WTC11 (cell line): ENCODE measurements around the gene AKAP10. TPM values are rescaled to one million over a fixed set of nuclear protein-coding genes. Genes with fewer than 3 reads are reported as not detected.

Source experiments
- ATAC-seq: fragments of 200-7000 bp; cut with Tn5 transposase; 2 replicates; pipeline ENCODE4 v1.10.0; 2021; ENCODE audit warnings: mild to moderate bottlenecking, moderate library complexity
- CTCF ChIA-PET: fragments of 300-600 bp; sonication (Branson Sonifier 250); formaldehyde crosslinking; loops from one replicate; lab custom pipeline; 2021; ENCODE audit warnings: antibody characterized with exemption; lab: Charles Lee
- POLR2A ChIA-PET: fragments of 350-600 bp; sonication (Branson Sonifier 250); formaldehyde crosslinking; loops from one replicate; lab custom pipeline; 2021; ENCODE audit warnings: antibody characterized with exemption; lab: Charles Lee
- DNase-seq: peaks from one replicate; pipeline ENCODE4 v3.0.0; 2021; ENCODE audit warnings: low spot score
- H3K27ac Mint-ChIP-seq: 2 replicates; pipeline ENCODE4 v1.8.0; 2021; ENCODE audit warnings: mixed read lengths
- H3K27me3 Mint-ChIP-seq: 2 replicates; pipeline ENCODE4 v1.8.0; 2021; ENCODE audit warnings: low read depth, mild to moderate bottlenecking, moderate library complexity, mixed read lengths
- H3K36me3 Mint-ChIP-seq: 2 replicates; pipeline ENCODE4 v1.8.0; 2021; ENCODE audit warnings: mixed read lengths
- H3K4me1 Mint-ChIP-seq: 2 replicates; pipeline ENCODE4 v1.8.0; 2022; ENCODE audit warnings: mixed read lengths
- H3K4me3 Mint-ChIP-seq: 2 replicates; pipeline ENCODE4 v1.8.0; 2021; ENCODE audit warnings: mild to moderate bottlenecking, moderate library complexity, mixed read lengths
- H3K9me3 Mint-ChIP-seq: 2 replicates; pipeline ENCODE4 v1.8.0; 2021; ENCODE audit warnings: mixed read lengths
- ATF6 ChIP-seq: sonication (generic); formaldehyde crosslinking; IDR thresholded peaks from 2 replicates; pipeline ENCODE4 v1.8.1; 2023; ENCODE audit warnings: mild to moderate bottlenecking, missing genetic modification reagents
- E2F5 ChIP-seq: sonication (generic); formaldehyde crosslinking; IDR thresholded peaks from 2 replicates; pipeline ENCODE4 v1.8.1; 2022; ENCODE audit warnings: mild to moderate bottlenecking, moderate library complexity, missing genetic modification reagents
- NR2C2 ChIP-seq: sonication (generic); formaldehyde crosslinking; IDR thresholded peaks from 2 replicates; pipeline ENCODE4 v1.8.0; 2022; ENCODE audit warnings: mild to moderate bottlenecking, missing genetic modification reagents
- ZNF138 ChIP-seq: sonication (generic); formaldehyde crosslinking; conservative IDR thresholded peaks from 2 replicates; pipeline ENCODE4 v1.8.1; 2022; ENCODE audit warnings: mild to moderate bottlenecking, moderate library complexity, missing genetic modification reagents
- ZNF396 ChIP-seq: fragments of 250-450 bp; sonication (Bioruptor Pico); IDR thresholded peaks from 2 replicates; pipeline ENCODE4 v1.8.0; 2021; ENCODE audit warnings: mild to moderate bottlenecking, moderate library complexity, borderline replicate concordance
- ZNF423 ChIP-seq: fragments of 250-450 bp; sonication (Bioruptor Pico); IDR thresholded peaks from 2 replicates; pipeline ENCODE4 v2.1.2; 2022; ENCODE audit warnings: mild to moderate bottlenecking, moderate library complexity
- ZNF512 ChIP-seq: sonication (generic); formaldehyde crosslinking; IDR thresholded peaks from 2 replicates; pipeline ENCODE4 v1.8.1; 2022; ENCODE audit warnings: missing genetic modification reagents, borderline replicate concordance
- total RNA-seq: library from RNA; stranded (reverse); gene quantifications from 3 replicates; pipeline ENCODE4 v1.2.3, GENCODE V29; 2021
- TF ChIP-seq, protein P1 (sequence below): fragments of 200-600 bp; IDR thresholded peaks from 2 replicates; pipeline ENCODE4 v1.8.0; 2022; ENCODE audit warnings: antibody characterized with exemption
- TF ChIP-seq, protein P2 (sequence below): sonication (generic); formaldehyde crosslinking; IDR thresholded peaks from 2 replicates; pipeline ENCODE4 v1.8.0; 2023; ENCODE audit warnings: missing genetic modification reagents, mild to moderate bottlenecking, borderline replicate concordance

AKAP10 gene
- total RNA-seq, 1 experiment from 2014 or later: 29.9 TPM

DNA sequence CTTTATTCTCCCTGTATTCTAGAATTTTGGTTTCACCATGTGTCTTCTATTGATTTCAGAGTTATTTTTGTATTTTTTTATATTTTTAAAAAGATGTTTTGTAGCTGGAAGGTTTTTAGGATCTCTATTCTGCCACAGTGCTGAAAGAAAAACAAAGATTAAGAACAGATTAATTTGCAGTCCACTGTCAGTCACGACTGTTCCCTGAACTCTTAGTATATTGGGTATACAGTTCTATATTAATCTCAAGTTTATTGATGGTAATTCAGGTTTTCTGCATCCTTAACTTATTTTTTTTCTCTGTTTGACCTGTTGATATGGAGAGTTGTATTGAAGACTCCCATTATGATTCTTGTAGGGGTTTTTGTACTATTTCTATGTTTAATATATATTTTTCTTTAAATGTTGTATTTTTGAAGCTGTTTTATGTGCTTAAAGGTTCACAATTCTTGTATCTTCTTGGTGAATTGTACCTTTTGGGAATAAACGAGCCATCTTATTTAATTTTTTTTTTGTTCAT, 34.4 kb upstream of the AKAP10 start:
- Mint-ChIP-seq H3K4me1 (peaks cover 15% of the 10 kb centered on the region), H3K36me3 (peaks cover 3% of the 10 kb centered on the region; the same call in 1 of the 2 replicates)
- ATAC-seq: no peak
- POLR2A ChIA-PET: no interaction called here
- TF ChIP-seq, protein P1, sequence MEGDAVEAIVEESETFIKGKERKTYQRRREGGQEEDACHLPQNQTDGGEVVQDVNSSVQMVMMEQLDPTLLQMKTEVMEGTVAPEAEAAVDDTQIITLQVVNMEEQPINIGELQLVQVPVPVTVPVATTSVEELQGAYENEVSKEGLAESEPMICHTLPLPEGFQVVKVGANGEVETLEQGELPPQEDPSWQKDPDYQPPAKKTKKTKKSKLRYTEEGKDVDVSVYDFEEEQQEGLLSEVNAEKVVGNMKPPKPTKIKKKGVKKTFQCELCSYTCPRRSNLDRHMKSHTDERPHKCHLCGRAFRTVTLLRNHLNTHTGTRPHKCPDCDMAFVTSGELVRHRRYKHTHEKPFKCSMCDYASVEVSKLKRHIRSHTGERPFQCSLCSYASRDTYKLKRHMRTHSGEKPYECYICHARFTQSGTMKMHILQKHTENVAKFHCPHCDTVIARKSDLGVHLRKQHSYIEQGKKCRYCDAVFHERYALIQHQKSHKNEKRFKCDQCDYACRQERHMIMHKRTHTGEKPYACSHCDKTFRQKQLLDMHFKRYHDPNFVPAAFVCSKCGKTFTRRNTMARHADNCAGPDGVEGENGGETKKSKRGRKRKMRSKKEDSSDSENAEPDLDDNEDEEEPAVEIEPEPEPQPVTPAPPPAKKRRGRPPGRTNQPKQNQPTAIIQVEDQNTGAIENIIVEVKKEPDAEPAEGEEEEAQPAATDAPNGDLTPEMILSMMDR: no peak
- TF ChIP-seq ZNF138 (no peak), ZNF512 (CRISPR knock-in tag) (no peak), ZNF423 (CRISPR knock-in tag) (no peak)
- TF ChIP-seq, all 79 proteins: peak for 0
- H3K27me3 Mint-ChIP-seq: peaks cover 40% of the 10 kb centered on the region
- H3K27ac Mint-ChIP-seq: no peak overlapping the region
- CTCF ChIA-PET: interaction anchor here (0.6 to 1.0 kb wide), 2 partner anchors 13 to 19 kb away, joined by 3 read pairs; no protein-coding TSS in a partner anchor
- H3K4me3 Mint-ChIP-seq: no peak overlapping the region
- peaks cover 3% of the 10 kb centered on the region for H3K9me3 Mint-ChIP-seq
- DNase-seq: no peak

GRCh38 chr17:20010936-20011335, 33.3 kb upstream of the AKAP10 start:
- ATAC-seq (no peak), DNase-seq (no peak)
- TF ChIP-seq E2F5 (CRISPR knock-in tag) (no peak), ZNF396 (CRISPR knock-in tag) (no peak), NR2C2 (CRISPR knock-in tag) (no peak), ATF6 (no peak)
- TF ChIP-seq, protein P2, sequence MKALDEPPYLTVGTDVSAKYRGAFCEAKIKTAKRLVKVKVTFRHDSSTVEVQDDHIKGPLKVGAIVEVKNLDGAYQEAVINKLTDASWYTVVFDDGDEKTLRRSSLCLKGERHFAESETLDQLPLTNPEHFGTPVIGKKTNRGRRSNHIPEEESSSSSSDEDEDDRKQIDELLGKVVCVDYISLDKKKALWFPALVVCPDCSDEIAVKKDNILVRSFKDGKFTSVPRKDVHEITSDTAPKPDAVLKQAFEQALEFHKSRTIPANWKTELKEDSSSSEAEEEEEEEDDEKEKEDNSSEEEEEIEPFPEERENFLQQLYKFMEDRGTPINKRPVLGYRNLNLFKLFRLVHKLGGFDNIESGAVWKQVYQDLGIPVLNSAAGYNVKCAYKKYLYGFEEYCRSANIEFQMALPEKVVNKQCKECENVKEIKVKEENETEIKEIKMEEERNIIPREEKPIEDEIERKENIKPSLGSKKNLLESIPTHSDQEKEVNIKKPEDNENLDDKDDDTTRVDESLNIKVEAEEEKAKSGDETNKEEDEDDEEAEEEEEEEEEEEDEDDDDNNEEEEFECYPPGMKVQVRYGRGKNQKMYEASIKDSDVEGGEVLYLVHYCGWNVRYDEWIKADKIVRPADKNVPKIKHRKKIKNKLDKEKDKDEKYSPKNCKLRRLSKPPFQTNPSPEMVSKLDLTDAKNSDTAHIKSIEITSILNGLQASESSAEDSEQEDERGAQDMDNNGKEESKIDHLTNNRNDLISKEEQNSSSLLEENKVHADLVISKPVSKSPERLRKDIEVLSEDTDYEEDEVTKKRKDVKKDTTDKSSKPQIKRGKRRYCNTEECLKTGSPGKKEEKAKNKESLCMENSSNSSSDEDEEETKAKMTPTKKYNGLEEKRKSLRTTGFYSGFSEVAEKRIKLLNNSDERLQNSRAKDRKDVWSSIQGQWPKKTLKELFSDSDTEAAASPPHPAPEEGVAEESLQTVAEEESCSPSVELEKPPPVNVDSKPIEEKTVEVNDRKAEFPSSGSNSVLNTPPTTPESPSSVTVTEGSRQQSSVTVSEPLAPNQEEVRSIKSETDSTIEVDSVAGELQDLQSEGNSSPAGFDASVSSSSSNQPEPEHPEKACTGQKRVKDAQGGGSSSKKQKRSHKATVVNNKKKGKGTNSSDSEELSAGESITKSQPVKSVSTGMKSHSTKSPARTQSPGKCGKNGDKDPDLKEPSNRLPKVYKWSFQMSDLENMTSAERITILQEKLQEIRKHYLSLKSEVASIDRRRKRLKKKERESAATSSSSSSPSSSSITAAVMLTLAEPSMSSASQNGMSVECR (CRISPR knock-in tag): no peak
- Mint-ChIP-seq H3K4me3 (peak overlapping the region; percentile 86), H3K4me1 (peaks cover 15% of the 10 kb centered on the region), H3K27me3 (peaks cover 44% of the 10 kb centered on the region), H3K36me3 (no peaks in the 10 kb centered on the region), H3K9me3 (no peaks in the 10 kb centered on the region), H3K27ac (no peak overlapping the region)
- POLR2A ChIA-PET: no interaction called here
- CTCF ChIA-PET: interaction anchor here (0.8 to 3.3 kb wide), 10 partner anchors 17 to 648 kb away, joined by 3 to 52 read pairs (median 8); partner anchors contain the start of gene B9D1
